Fibroblast of lung (primary cell): Measurements from ENCODE around the gene PDZK1IP1. TPM values are rescaled to one million over a fixed set of nuclear protein-coding genes. Genes with fewer than 3 reads are reported as not detected.

Experiments
- DNase-seq, 2 donors: peaks; one replicate each; pipeline versions ENCODE4 v3.0.0 to v3.0.0-alpha.2; 2010; ENCODE audit warnings: low read depth in 2 of 2
- H2AFZ ChIP-seq: 2 replicates; pipeline ENCODE4 v1.5.1; 2012; ENCODE audit warnings: low read length, control low read depth, inconsistent platforms
- H3K27ac ChIP-seq: 2 replicates; pipeline ENCODE4 v1.5.1; 2011; ENCODE audit warnings: low read length, control low read depth; ENCODE audit not compliant: insufficient read depth
- H3K27me3 ChIP-seq: 2 replicates; pipeline ENCODE4 v1.5.1; 2011; ENCODE audit warnings: mild to moderate bottlenecking, low read length; ENCODE audit not compliant: control insufficient read depth, insufficient read depth
- H3K36me3 ChIP-seq: 2 replicates; pipeline ENCODE4 v1.5.1; 2011; ENCODE audit warnings: low read length; ENCODE audit not compliant: control insufficient read depth, insufficient read depth
- H3K4me1 ChIP-seq: 2 replicates; pipeline ENCODE4 v1.5.1; 2011; ENCODE audit warnings: low read length; ENCODE audit not compliant: control insufficient read depth, insufficient read depth; ENCODE audit errors: extremely low read depth
- H3K4me2 ChIP-seq: 2 replicates; pipeline ENCODE4 v1.5.1; 2011; ENCODE audit warnings: low read length, control low read depth; ENCODE audit not compliant: insufficient read depth; ENCODE audit errors: extremely low read depth
- H3K4me3 ChIP-seq, 4 experiments: fragments of 200-600 bp in 1 of 4; sonication (generic) in 1 of 4; replicated peaks in 1 of 4; 2 replicates each; pipeline ENCODE4 v1.5.1; 2011 to 2016; ENCODE audit warnings: low read length in 4 of 4, low read depth in 3 of 4, mild to moderate bottlenecking in 3 of 4, control low read depth in 2 of 4, inconsistent platforms in 1 of 4, mixed read lengths in 1 of 4; ENCODE audit not compliant: insufficient read depth in 1 of 4; ENCODE audit errors: control extremely low read depth in 1 of 4
- H3K79me2 ChIP-seq: 2 replicates; pipeline ENCODE4 v1.5.1; 2012; ENCODE audit warnings: mild to moderate bottlenecking, low read length, inconsistent platforms; ENCODE audit not compliant: control insufficient read depth, insufficient read depth
- H3K9ac ChIP-seq: 2 replicates; pipeline ENCODE4 v1.5.1; 2011; ENCODE audit warnings: mild to moderate bottlenecking, low read length, control low read depth; ENCODE audit not compliant: insufficient read depth
- H3K9me3 ChIP-seq: 2 replicates; pipeline ENCODE4 v1.5.1; 2012; ENCODE audit warnings: low read depth, low read length; ENCODE audit not compliant: control insufficient read depth, insufficient read depth
- H4K20me1 ChIP-seq: 2 replicates; pipeline ENCODE4 v1.5.1; 2011; ENCODE audit warnings: low read length; ENCODE audit not compliant: control insufficient read depth, insufficient read depth; ENCODE audit errors: extremely low read depth
- EZH2 ChIP-seq: IDR thresholded peaks from 2 replicates; pipeline ENCODE4 v1.5.1; 2012; ENCODE audit warnings: low read length, control low read depth, mild to moderate bottlenecking; ENCODE audit errors: missing control alignments
- polyA plus RNA-seq, 2 donors: library from polyadenylated mRNA; depleted of rRNA in 1 of 2; stranded (reverse) in 1 of 2; unstranded in 1 of 2; fragments of >200 nt; gene quantifications; 2 replicates each; pipeline ENCODE4 v1.2.1, GENCODE V29; 2011 to 2012; ENCODE audit warnings: missing spikeins in 1 of 2
- total RNA-seq: library from RNA; depleted of rRNA; stranded (reverse); fragments of >200 nt; gene quantifications from 2 replicates; pipeline ENCODE4 v1.2.1, GENCODE V29; 2014
- TF ChIP-seq, protein P1 (sequence below), 2 donors: IDR thresholded peaks in 1 of 2; conservative IDR thresholded peaks in 1 of 2; 1 replicate in 1 of 2; 2 replicates in 1 of 2; pipeline ENCODE4 v1.5.1; 2011 to 2012; ENCODE audit warnings: low read length in 2 of 2, control low read depth in 1 of 2, inconsistent platforms in 1 of 2, low read depth in 1 of 2, mild to moderate bottlenecking in 1 of 2

The PDZK1IP1 gene
- total and polyA plus RNA-seq, 2 donors (not counting 1 experiment from before 2014, with no cell fraction given): not detected

DNA sequence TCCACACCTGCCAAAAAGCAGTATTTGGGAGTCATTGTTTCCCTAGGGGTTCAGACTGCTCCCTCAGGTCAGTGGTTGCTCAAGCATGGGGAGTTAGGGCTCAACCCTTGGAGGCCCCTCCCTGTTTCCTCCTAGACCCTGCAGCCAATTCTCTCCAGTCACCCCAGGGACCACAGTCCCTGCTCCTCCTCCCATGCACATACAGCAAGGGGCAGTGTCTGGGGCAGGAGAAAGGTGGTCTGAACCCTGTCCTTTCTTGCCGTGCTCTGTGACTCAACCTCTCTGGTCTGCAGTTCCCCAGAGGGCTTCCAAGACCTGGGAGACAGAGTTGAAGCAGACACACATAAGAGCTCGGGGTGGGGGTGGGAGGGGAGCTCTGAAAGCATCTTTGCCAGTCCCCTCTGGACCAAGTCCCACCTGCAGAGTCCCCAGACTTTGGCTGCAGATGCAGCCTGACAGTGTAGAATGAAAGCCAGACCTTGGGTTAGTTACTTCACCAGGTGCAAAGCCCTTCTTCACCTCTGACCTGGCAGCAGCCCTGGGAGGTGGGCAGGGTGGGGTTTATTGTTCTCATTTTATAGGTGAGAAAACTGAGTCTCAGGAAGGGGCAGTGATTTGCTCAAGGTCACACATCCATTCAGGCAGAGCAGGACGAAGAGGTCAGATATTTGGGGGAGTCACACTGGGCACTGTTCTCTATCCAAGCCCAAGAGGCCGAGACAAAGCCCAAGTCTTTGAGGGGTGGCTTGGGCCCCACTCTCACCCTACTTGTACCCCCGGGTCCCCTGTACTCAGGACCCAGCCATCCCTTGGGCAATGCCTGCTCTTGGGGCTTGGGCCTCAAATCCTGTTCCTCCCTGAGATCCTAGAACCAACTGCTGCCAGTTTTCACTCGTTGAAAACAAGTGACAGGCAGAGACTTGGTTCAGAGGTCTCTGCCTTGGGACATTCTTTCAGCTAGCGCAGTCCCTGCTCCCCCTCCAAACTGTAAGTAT, 748 bp downstream of the PDZK1IP1 start:
- Histone ChIP-seq H3K27me3 (no peaks in the 10 kb centered on the region), H3K4me1 (peaks cover 2% of the 10 kb centered on the region), H3K4me3 (no peak overlapping the region), H3K79me2 (no peaks in the 10 kb centered on the region), H2AFZ (no peak overlapping the region), H4K20me1 (no peaks in the 10 kb centered on the region), H3K9ac (no peak overlapping the region), H3K9me3 (no peaks in the 10 kb centered on the region), H3K27ac (no peak overlapping the region), H3K4me2 (no peak overlapping the region), H3K36me3 (no peaks in the 10 kb centered on the region)
- TF ChIP-seq EZH2: no peak
- TF ChIP-seq, protein P1, sequence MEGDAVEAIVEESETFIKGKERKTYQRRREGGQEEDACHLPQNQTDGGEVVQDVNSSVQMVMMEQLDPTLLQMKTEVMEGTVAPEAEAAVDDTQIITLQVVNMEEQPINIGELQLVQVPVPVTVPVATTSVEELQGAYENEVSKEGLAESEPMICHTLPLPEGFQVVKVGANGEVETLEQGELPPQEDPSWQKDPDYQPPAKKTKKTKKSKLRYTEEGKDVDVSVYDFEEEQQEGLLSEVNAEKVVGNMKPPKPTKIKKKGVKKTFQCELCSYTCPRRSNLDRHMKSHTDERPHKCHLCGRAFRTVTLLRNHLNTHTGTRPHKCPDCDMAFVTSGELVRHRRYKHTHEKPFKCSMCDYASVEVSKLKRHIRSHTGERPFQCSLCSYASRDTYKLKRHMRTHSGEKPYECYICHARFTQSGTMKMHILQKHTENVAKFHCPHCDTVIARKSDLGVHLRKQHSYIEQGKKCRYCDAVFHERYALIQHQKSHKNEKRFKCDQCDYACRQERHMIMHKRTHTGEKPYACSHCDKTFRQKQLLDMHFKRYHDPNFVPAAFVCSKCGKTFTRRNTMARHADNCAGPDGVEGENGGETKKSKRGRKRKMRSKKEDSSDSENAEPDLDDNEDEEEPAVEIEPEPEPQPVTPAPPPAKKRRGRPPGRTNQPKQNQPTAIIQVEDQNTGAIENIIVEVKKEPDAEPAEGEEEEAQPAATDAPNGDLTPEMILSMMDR (conservative IDR thresholded peaks at IDR 0.05 in 1 of 2, IDR thresholded peaks at IDR 0.05 in 1 of 2; ENCODE audit: low read depth in 1 of 2, low read length in 2 of 2): no peak
- DNase-seq: no peak

DNA sequence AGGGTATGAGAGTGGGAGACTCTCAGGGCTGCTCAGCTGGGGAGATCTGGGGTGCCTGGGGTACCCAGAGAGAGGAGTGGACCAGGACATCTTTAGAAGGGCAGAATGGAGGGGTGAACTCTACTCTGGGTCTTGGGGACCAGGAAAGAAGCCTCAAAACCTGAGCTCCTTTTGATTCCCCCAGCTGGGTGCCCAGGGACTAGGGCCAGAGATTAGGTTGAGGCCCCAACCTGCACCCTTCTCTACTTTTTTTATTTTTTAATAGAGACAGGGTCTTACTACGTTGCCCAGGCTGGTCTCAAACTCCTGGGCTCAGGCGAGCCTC, 1.9 kb downstream of the PDZK1IP1 start:
- no peak overlapping the region for H3K4me2 ChIP-seq
- no peak overlapping the region for H3K9ac ChIP-seq
- H3K36me3 ChIP-seq: no peaks in the 10 kb centered on the region
- no peaks in the 10 kb centered on the region for H3K9me3 ChIP-seq
- no peak for DNase-seq
- H3K4me3 ChIP-seq: no peak overlapping the region
- no peak overlapping the region for H2AFZ ChIP-seq
- no peak overlapping the region for H3K27ac ChIP-seq
- H3K79me2 ChIP-seq: no peaks in the 10 kb centered on the region
- no peak for TF ChIP-seq EZH2
- TF ChIP-seq, protein P1 (conservative IDR thresholded peaks at IDR 0.05 in 1 of 2, IDR thresholded peaks at IDR 0.05 in 1 of 2; ENCODE audit: low read depth in 1 of 2, low read length in 2 of 2): no peak
- no peaks in the 10 kb centered on the region for H3K27me3 ChIP-seq
- no peaks in the 10 kb centered on the region for H4K20me1 ChIP-seq
- peaks cover 2% of the 10 kb centered on the region for H3K4me1 ChIP-seq

DNA sequence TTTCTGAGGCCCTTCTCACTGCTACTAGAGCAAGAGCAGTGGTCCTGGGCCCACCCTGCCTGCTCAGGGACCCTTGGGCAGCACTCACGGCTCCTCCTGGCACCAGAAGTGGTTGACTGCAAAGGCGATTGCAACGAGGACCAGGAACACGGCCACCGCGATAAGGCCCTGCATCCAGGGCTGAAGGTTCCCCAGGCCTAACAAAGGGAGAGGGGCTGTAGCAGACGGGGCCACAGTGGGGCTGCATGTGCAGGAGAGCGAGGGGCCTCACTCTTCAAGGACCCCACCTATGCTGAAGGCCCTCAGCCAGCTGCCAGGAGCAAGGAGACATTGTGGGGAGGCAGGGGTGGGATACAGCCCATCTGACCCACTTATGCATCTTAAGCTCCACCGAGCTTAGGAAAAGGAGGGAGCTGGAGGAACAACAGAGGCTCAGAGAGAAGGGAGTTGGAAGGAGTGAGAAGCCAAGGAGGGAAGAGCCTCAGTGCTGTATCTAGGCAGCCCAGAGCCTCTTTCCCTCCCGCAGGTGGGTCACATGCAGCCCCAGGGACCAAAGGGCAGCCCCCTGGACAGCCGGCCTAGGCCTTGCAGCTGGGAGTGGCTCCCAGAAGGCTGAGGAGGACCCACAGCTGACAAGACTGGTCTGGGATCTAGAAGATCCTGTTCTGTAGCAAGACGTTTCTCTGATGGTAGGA, 2.5 kb downstream of the PDZK1IP1 start:
- Histone ChIP-seq H3K4me1 (peaks cover 2% of the 10 kb centered on the region), H2AFZ (no peak overlapping the region), H3K36me3 (no peaks in the 10 kb centered on the region), H3K4me3 (no peak overlapping the region), H3K9ac (no peak overlapping the region), H4K20me1 (no peaks in the 10 kb centered on the region), H3K27ac (no peak overlapping the region), H3K4me2 (no peak overlapping the region), H3K9me3 (no peaks in the 10 kb centered on the region), H3K79me2 (no peaks in the 10 kb centered on the region), H3K27me3 (no peaks in the 10 kb centered on the region)
- DNase-seq: no peak
- TF ChIP-seq, protein P1 (conservative IDR thresholded peaks at IDR 0.05 in 1 of 2, IDR thresholded peaks at IDR 0.05 in 1 of 2; ENCODE audit: low read depth in 1 of 2, low read length in 2 of 2): no peak
- TF ChIP-seq EZH2: no peak
